Activated CD8-positive, alpha-beta memory T cell treated with anti-CD3 and anti-CD28 coated beads for 36 hours (primary cell): ENCODE results near the gene TCL1A. TPM values are rescaled to one million over a fixed set of nuclear protein-coding genes. Genes with fewer than 3 reads are reported as not detected.

Source experiments
- total RNA-seq, 2 experiments: library from RNA; stranded (reverse); gene quantifications; one replicate each; pipeline ENCODE4 v1.2.3, GENCODE V29; 2021

TCL1A gene
- total RNA-seq, 2 experiments from 2014 or later, result not detected

Other genes with a start within 250 kb of the TCL1A start
- gene SYNE3, start 197.5 kb downstream of the TCL1A start, total RNA-seq, result 10 to 100 TPM; 37.0 to 38.7 TPM
- gene GLRX5, start 179.1 kb downstream of the TCL1A start, total RNA-seq, result 10 to 100 TPM; 50.4 to 54.9 TPM
- not detected for gene TCL1B, start 27.7 kb downstream of the TCL1A start, total RNA-seq
- not detected for gene TUNAR, start 162.7 kb upstream of the TCL1A start, total RNA-seq